Endothelial cell of umbilical vein (primary cell): ENCODE results near the gene KCTD5. TPM values are rescaled to one million over a fixed set of nuclear protein-coding genes. Genes with fewer than 3 reads are reported as not detected.

ENCODE experiments used
- BruUV-seq: library from RNA; stranded (reverse); fragments of 400-500 nt; replicated peaks from 2 replicates; lab custom pipeline; 2021; lab: Mats Ljungman, UMichigan
- CTCF ChIA-PET: fragments of 300-600, 350-600 bp; sonication (Branson Sonifier 250); formaldehyde crosslinking; loops from one replicate; lab custom pipeline; 2021; ENCODE audit warnings: antibody characterized with exemption, inconsistent platforms; lab: Charles Lee
- POLR2A ChIA-PET: fragments of 300-600, 350-600 bp; sonication (Branson Sonifier 250); formaldehyde crosslinking; loops from one replicate; lab custom pipeline; 2021; ENCODE audit warnings: antibody characterized with exemption, inconsistent platforms; lab: Charles Lee
- DNase-seq: peaks from one replicate; pipeline ENCODE4 v3.0.0-alpha.2; 2011; ENCODE audit warnings: low read depth, low spot score
- FAIRE-seq: peaks from 2 replicates; lab custom pipeline; 2011; peaks lifted over from hg19 to GRCh38; lab: Jason Lieb, UNC
- H2AFZ ChIP-seq: 2 replicates; pipeline ENCODE4 v1.6.0; 2012; ENCODE audit warnings: low read depth, low read length, control low read depth, inconsistent platforms
- H3K27ac ChIP-seq: 2 replicates; pipeline ENCODE4 v1.5.1; 2011; ENCODE audit warnings: low read depth, mild to moderate bottlenecking, control low read depth, low read length, moderate library complexity; ENCODE audit not compliant: insufficient read depth
- H3K27me3 ChIP-seq, 2 experiments: 2 replicates each; pipeline versions ENCODE4 v1.6.0 to v1.6.1; 2011; ENCODE audit warnings: low read length in 2 of 2, mixed read lengths in 1 of 2; ENCODE audit not compliant: control insufficient read depth in 2 of 2, insufficient read depth in 2 of 2
- H3K36me3 ChIP-seq, 2 experiments: 2 replicates in 1 of 2; 3 replicates in 1 of 2; pipeline ENCODE4 v1.5.1; 2011; ENCODE audit warnings: low read length in 2 of 2, mild to moderate bottlenecking in 1 of 2, moderate library complexity in 1 of 2; ENCODE audit not compliant: control insufficient read depth in 2 of 2, insufficient read depth in 2 of 2; ENCODE audit errors: extremely low read depth in 1 of 2
- H3K4me1 ChIP-seq: 3 replicates; pipeline ENCODE4 v1.5.1; 2011; ENCODE audit warnings: mild to moderate bottlenecking, low read length; ENCODE audit not compliant: control insufficient read depth, insufficient read depth; ENCODE audit errors: extremely low read depth
- H3K4me2 ChIP-seq: 2 replicates; pipeline ENCODE4 v1.6.1; 2011; ENCODE audit warnings: low read length, control low read depth, mixed read lengths; ENCODE audit not compliant: insufficient read depth
- H3K4me3 ChIP-seq, 3 experiments: fragments of 200-600 bp in 1 of 3; sonication (generic), shearing (Covaris generic) in 1 of 3; replicated peaks in 1 of 3; 2 replicates each; pipeline ENCODE4 v1.5.1; 2011 to 2016; ENCODE audit warnings: control low read depth in 3 of 3, low read length in 3 of 3, mild to moderate bottlenecking in 2 of 3, inconsistent platforms in 1 of 3, low read depth in 1 of 3, moderate library complexity in 1 of 3; ENCODE audit not compliant: insufficient read depth in 1 of 3
- H3K79me2 ChIP-seq: 2 replicates; pipeline ENCODE4 v1.6.0; 2012; ENCODE audit warnings: low read length, inconsistent platforms; ENCODE audit not compliant: control insufficient read depth, insufficient read depth
- H3K9ac ChIP-seq: replicated peaks from 2 replicates; pipeline ENCODE3; 2011; ENCODE audit warnings: low read length, control low read depth; ENCODE audit not compliant: insufficient read depth; ENCODE audit errors: extremely low read depth
- H3K9me1 ChIP-seq: replicated peaks from 3 replicates; pipeline ENCODE4 v1.6.0; 2011; ENCODE audit warnings: mild to moderate bottlenecking, low read length; ENCODE audit not compliant: control insufficient read depth, insufficient read depth; ENCODE audit errors: extremely low read depth
- H3K9me3 ChIP-seq: replicated peaks from 2 replicates; pipeline ENCODE4 v1.5.1; 2012; ENCODE audit warnings: low read length, inconsistent platforms; ENCODE audit not compliant: control insufficient read depth, insufficient read depth
- H4K20me1 ChIP-seq: replicated peaks from 2 replicates; pipeline ENCODE3; 2011; ENCODE audit warnings: mild to moderate bottlenecking, low read length; ENCODE audit not compliant: control insufficient read depth, insufficient read depth; ENCODE audit errors: extremely low read depth
- EZH2 ChIP-seq: IDR thresholded peaks from 2 replicates; pipeline ENCODE4 v1.6.1; 2012; ENCODE audit warnings: borderline replicate concordance, low read depth, mild to moderate bottlenecking, moderate library complexity, low read length, inconsistent platforms; ENCODE audit not compliant: severe bottlenecking
- FOS ChIP-seq: IDR thresholded peaks from 2 replicates; pipeline ENCODE4 v1.6.1; 2011; ENCODE audit warnings: mild to moderate bottlenecking, low read length, moderate library complexity, borderline replicate concordance; ENCODE audit not compliant: insufficient read depth
- GATA2 ChIP-seq: IDR thresholded peaks from 2 replicates; pipeline ENCODE4 v1.7.0; 2011; ENCODE audit warnings: low read depth, mild to moderate bottlenecking, moderate library complexity, mixed read lengths, low read length; ENCODE audit not compliant: insufficient read length, insufficient read depth
- JUN ChIP-seq: IDR thresholded peaks from 2 replicates; pipeline ENCODE4 v1.6.1; 2011; ENCODE audit warnings: borderline replicate concordance, low read depth; ENCODE audit not compliant: insufficient read length, insufficient read depth
- MYC ChIP-seq: IDR thresholded peaks from one replicate; pipeline ENCODE4 v1.6.1; 2011; ENCODE audit warnings: mild to moderate bottlenecking, low read depth, low read length
- POLR2A ChIP-seq: IDR thresholded peaks from 2 replicates; pipeline ENCODE4 v1.6.1; 2012; ENCODE audit warnings: low read depth, mild to moderate bottlenecking, control low read depth, low read length
- POLR2AphosphoS5 ChIP-seq: IDR thresholded peaks from 2 replicates; pipeline ENCODE4 v1.6.1; 2012; ENCODE audit warnings: low read depth, mild to moderate bottlenecking, control low read depth, low read length, moderate library complexity; ENCODE audit not compliant: insufficient read depth
- dilution Hi-C: fragments of 300-500 bp; cut with MboI; formaldehyde crosslinking; loops from one replicate; pipeline ENCODE4 v1.15.0; 2019; ENCODE audit warnings: low sequenced_read_pairs; ENCODE audit not compliant: extremely low pct_ligation_motif_present
- intact Hi-C: fragments of 100-400 bp; cut with micrococcal nuclease; formaldehyde crosslinking; loops from one replicate; pipeline ENCODE4 v1.10.0; 2022
- polyA plus RNA-seq, 4 experiments: library from polyadenylated mRNA; depleted of rRNA in 3 of 4; stranded (reverse) in 3 of 4; unstranded in 1 of 4; fragments of >200 nt; gene quantifications; 2 replicates each; pipeline versions ENCODE4 v1.2.1 to v1.2.3, GENCODE V29; 2011 to 2012; ENCODE audit warnings: missing spikeins in 1 of 4
- total RNA-seq: library from RNA; stranded (reverse); gene quantifications from 2 replicates; pipeline ENCODE4 v1.2.3, GENCODE V29; 2021
- TF ChIP-seq, protein P1 (sequence below): IDR thresholded peaks from 2 replicates; pipeline ENCODE4 v1.6.1; 2011; ENCODE audit not compliant: insufficient read depth, insufficient read length
- TF ChIP-seq, protein P2 (sequence below), 2 donors: IDR thresholded peaks; 1 replicate in 1 of 2; 2 replicates in 1 of 2; pipeline ENCODE4 v1.5.1; 2011; ENCODE audit warnings: low read length in 2 of 2, mild to moderate bottlenecking in 2 of 2, moderate library complexity in 2 of 2, control low read depth in 1 of 2, inconsistent platforms in 1 of 2, low read depth in 1 of 2; ENCODE audit not compliant: insufficient read depth in 1 of 2; ENCODE audit errors: extremely low read depth in 1 of 2

KCTD5 gene
- total and polyA plus RNA-seq, 2 donors (not counting 3 experiments of a cell fraction or from before 2014, with no cell fraction given) = 32.2 to 42.0 TPM

DNA sequence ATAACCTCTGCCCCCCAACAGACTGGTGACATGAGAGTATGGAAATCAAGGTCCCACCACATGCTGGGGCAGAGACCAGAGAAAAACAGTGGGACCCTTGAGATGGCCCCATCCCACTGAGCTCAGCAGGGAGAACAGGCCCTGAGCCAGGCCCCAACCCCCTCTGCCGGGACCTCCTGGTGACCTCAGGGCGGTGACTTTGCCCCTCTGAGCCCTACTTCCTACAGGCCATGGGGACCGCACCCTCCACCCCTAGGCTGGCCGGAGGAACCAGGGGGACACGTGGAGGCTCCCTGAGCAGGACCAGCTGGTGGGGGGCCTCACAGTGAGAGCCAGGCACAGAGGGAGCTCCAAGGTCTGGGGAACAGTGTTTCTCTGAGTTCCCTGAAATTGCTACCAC is 56.3 kb downstream of the KCTD5 start:
- dilution Hi-C loops = no loop called here
- Histone ChIP-seq H3K9me1 (no peaks in the 10 kb centered on the region), H3K36me3 (no peaks in the 10 kb centered on the region), H4K20me1 (no peaks in the 10 kb centered on the region), H3K9me3 (no peaks in the 10 kb centered on the region), H2AFZ (no peak overlapping the region), H3K4me3 (no peak overlapping the region), H3K9ac (no peak overlapping the region), H3K79me2 (no peaks in the 10 kb centered on the region), H3K4me1 (no peaks in the 10 kb centered on the region), H3K4me2 (no peak overlapping the region), H3K27ac (no peak overlapping the region), H3K27me3 (no peaks in the 10 kb centered on the region)
- intact Hi-C loops = no loop called here
- no TSS peak for BruUV-seq
- POLR2A ChIA-PET = no interaction called here
- FAIRE-seq (no peak), DNase-seq (no peak)
- CTCF ChIA-PET = interaction anchor here (1.0 to 1.3 kb wide), 3 partner anchors 10 to 189 kb away, joined by 3 read pairs; no protein-coding TSS in a partner anchor
- TF ChIP-seq FOS (no peak), GATA2 (no peak), POLR2AphosphoS5 (no peak), POLR2A (no peak), MYC (no peak), EZH2 (no peak), JUN (no peak)
- TF ChIP-seq, protein P1, sequence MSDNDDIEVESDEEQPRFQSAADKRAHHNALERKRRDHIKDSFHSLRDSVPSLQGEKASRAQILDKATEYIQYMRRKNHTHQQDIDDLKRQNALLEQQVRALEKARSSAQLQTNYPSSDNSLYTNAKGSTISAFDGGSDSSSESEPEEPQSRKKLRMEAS = no peak
- TF ChIP-seq, protein P2, sequence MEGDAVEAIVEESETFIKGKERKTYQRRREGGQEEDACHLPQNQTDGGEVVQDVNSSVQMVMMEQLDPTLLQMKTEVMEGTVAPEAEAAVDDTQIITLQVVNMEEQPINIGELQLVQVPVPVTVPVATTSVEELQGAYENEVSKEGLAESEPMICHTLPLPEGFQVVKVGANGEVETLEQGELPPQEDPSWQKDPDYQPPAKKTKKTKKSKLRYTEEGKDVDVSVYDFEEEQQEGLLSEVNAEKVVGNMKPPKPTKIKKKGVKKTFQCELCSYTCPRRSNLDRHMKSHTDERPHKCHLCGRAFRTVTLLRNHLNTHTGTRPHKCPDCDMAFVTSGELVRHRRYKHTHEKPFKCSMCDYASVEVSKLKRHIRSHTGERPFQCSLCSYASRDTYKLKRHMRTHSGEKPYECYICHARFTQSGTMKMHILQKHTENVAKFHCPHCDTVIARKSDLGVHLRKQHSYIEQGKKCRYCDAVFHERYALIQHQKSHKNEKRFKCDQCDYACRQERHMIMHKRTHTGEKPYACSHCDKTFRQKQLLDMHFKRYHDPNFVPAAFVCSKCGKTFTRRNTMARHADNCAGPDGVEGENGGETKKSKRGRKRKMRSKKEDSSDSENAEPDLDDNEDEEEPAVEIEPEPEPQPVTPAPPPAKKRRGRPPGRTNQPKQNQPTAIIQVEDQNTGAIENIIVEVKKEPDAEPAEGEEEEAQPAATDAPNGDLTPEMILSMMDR (IDR thresholded peaks at IDR 0.05; ENCODE audit: extremely low read depth in 1 of 2, insufficient read depth in 1 of 2, low read depth in 1 of 2, low read length in 2 of 2) = no peak
